ENCODE results near the gene PTPRK. TPM values are rescaled to one million over a fixed set of nuclear protein-coding genes. Genes with fewer than 3 reads are reported as not detected.

The PTPRK gene
- total and polyA plus RNA-seq, 10 of the 15 experiments (the other 5 are each of a cell fraction or from before 2014, with no cell fraction given): 0.23 to 1.9 (median 0.55) TPM

DNA sequence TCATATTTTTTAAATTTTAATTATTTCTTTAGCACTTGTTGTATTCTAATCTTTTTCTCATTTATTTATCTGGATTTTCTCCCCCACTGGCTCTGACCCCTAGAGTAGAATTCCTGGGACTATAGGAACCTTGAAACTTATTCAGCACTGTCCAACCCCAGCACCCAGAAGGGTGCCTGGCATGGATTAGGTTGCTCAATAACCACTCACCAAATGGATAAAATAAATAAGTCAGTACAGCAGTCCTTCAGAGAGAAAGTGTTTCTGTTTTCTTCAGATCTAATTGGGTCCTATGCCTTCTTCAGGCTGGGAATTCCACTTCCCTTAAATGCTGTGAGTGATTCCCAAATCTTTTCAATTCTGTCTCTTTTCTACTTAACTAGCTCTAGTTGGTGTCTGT, 206.2 kb downstream of the PTPRK start:
- no peaks in the 10 kb centered on the region for H3K36me3 ChIP-seq (ENCODE audit: control insufficient read depth in 2 of 2, insufficient read depth in 2 of 2, low read length in 1 of 2)
- no peak for TF ChIP-seq NBN (IDR thresholded peaks at IDR 0.05)
- TF ChIP-seq SREBF1 (IDR thresholded peaks at IDR 0.05; ENCODE audit: low read length): no peak
- no peak for TF ChIP-seq POLR2AphosphoS2 (IDR thresholded peaks at IDR 0.05; ENCODE audit: low read depth, low read length)
- no peak for TF ChIP-seq POLR2AphosphoS5 (IDR thresholded peaks at IDR 0.05; ENCODE audit: low read length)
- no peak for TF ChIP-seq HDAC2 (IDR thresholded peaks at IDR 0.05)
- no peak for TF ChIP-seq ZNF217 (IDR thresholded peaks at IDR 0.05)
- TF ChIP-seq BRCA1 (IDR thresholded peaks at IDR 0.05; ENCODE audit: low read depth, low read length): no peak
- TF ChIP-seq EP300 (IDR thresholded peaks at IDR 0.05; ENCODE audit: borderline replicate concordance in 1 of 2, control insufficient read depth in 1 of 2, low read depth in 2 of 2, low read length in 2 of 2): no peak
- no peak for TF ChIP-seq STAT3 (IDR thresholded peaks at IDR 0.05; ENCODE audit: low read depth, low read length)
- TF ChIP-seq, protein P1, sequence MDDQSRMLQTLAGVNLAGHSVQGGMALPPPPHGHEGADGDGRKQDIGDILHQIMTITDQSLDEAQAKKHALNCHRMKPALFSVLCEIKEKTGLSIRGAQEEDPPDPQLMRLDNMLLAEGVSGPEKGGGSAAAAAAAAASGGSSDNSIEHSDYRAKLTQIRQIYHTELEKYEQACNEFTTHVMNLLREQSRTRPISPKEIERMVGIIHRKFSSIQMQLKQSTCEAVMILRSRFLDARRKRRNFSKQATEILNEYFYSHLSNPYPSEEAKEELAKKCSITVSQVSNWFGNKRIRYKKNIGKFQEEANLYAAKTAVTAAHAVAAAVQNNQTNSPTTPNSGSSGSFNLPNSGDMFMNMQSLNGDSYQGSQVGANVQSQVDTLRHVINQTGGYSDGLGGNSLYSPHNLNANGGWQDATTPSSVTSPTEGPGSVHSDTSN (IDR thresholded peaks at IDR 0.05; ENCODE audit: insufficient replicate concordance, low read depth, low read length): no peak
- TF ChIP-seq, protein P2, sequence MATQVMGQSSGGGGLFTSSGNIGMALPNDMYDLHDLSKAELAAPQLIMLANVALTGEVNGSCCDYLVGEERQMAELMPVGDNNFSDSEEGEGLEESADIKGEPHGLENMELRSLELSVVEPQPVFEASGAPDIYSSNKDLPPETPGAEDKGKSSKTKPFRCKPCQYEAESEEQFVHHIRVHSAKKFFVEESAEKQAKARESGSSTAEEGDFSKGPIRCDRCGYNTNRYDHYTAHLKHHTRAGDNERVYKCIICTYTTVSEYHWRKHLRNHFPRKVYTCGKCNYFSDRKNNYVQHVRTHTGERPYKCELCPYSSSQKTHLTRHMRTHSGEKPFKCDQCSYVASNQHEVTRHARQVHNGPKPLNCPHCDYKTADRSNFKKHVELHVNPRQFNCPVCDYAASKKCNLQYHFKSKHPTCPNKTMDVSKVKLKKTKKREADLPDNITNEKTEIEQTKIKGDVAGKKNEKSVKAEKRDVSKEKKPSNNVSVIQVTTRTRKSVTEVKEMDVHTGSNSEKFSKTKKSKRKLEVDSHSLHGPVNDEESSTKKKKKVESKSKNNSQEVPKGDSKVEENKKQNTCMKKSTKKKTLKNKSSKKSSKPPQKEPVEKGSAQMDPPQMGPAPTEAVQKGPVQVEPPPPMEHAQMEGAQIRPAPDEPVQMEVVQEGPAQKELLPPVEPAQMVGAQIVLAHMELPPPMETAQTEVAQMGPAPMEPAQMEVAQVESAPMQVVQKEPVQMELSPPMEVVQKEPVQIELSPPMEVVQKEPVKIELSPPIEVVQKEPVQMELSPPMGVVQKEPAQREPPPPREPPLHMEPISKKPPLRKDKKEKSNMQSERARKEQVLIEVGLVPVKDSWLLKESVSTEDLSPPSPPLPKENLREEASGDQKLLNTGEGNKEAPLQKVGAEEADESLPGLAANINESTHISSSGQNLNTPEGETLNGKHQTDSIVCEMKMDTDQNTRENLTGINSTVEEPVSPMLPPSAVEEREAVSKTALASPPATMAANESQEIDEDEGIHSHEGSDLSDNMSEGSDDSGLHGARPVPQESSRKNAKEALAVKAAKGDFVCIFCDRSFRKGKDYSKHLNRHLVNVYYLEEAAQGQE (IDR thresholded peaks at IDR 0.05; ENCODE audit: low read depth, low read length): no peak
- no peak for TF ChIP-seq POLR2A (IDR thresholded peaks at IDR 0.05; ENCODE audit: low read depth, low read length)
- TF ChIP-seq, protein P3, sequence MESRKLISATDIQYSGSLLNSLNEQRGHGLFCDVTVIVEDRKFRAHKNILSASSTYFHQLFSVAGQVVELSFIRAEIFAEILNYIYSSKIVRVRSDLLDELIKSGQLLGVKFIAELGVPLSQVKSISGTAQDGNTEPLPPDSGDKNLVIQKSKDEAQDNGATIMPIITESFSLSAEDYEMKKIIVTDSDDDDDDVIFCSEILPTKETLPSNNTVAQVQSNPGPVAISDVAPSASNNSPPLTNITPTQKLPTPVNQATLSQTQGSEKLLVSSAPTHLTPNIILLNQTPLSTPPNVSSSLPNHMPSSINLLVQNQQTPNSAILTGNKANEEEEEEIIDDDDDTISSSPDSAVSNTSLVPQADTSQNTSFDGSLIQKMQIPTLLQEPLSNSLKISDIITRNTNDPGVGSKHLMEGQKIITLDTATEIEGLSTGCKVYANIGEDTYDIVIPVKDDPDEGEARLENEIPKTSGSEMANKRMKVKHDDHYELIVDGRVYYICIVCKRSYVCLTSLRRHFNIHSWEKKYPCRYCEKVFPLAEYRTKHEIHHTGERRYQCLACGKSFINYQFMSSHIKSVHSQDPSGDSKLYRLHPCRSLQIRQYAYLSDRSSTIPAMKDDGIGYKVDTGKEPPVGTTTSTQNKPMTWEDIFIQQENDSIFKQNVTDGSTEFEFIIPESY (IDR thresholded peaks at IDR 0.05): no peak
- no peak for TF ChIP-seq EED (IDR thresholded peaks at IDR 0.05; ENCODE audit: low read depth)
- TF ChIP-seq RB1 (IDR thresholded peaks at IDR 0.05; ENCODE audit: borderline replicate concordance): no peak
- no peak overlapping the region for H3K4me3 ChIP-seq
- POLR2A ChIA-PET: no interaction called here
- ATAC-seq (no peak), FAIRE-seq (no peak), DNase-seq (ENCODE audit: low read depth, low spot score) (no peak)
- in situ Hi-C loops (cut with MboI) (no loop called here), intact Hi-C loops (cut with micrococcal nuclease; ENCODE audit: unreplicated experiment) (no loop called here)
- H2AFZ ChIP-seq (ENCODE audit: control insufficient read depth, low read depth, low read length): no peak overlapping the region
- no peaks in the 10 kb centered on the region for H3K9me3 ChIP-seq (replicated peaks; ENCODE audit: control insufficient read depth, insufficient read depth, low read length)
- no peak overlapping the region for H3K4me2 ChIP-seq (ENCODE audit: control insufficient read depth, insufficient read depth)
- no peaks in the 10 kb centered on the region for H3K79me2 ChIP-seq (ENCODE audit: control insufficient read depth, insufficient read depth, low read length)
- SMC1A ChIA-PET (ENCODE audit: uncharacterized antibody, unreplicated experiment): no interaction called here
- CTCF ChIA-PET: no interaction called here
- 0 out of 4 replicates have a peak, but pooled peaks cover 0 to 1% of the 10 kb centered on the region in 2 experiments for H3K27me3 ChIP-seq (replicated peaks in 1 of 2; ENCODE audit: control insufficient read depth in 2 of 2, insufficient read depth in 2 of 2, low read length in 1 of 2)
- no peak overlapping the region for H3K27ac ChIP-seq (ENCODE audit: control insufficient read depth, insufficient read depth)
- no peaks in the 10 kb centered on the region for H3K4me1 ChIP-seq (ENCODE audit: control insufficient read depth, insufficient read depth, low read length)
- BruUV-seq (replicated peaks): no TSS peak
- RAD21 ChIA-PET (ENCODE audit: unreplicated experiment): no interaction called here
- H4K20me1 ChIP-seq (ENCODE audit: control insufficient read depth, insufficient read depth): no peaks in the 10 kb centered on the region
- H3K9ac ChIP-seq (ENCODE audit: control insufficient read depth, insufficient read depth, low read length): no peak overlapping the region

Data from GM12878 (cell line).